ENCODE results near the gene TDRD12.
"Not testable (repeated sequence)": the region's sequence is repeated elsewhere in the genome, so short reads cannot be mapped to it uniquely, and the experiment has no call there.

Gene TDRD12

GRCh38 chr19:32693151-32694108, 26.1 kb upstream of the TDRD12 start:
- DNase-seq (ENCODE audit: low spot score), result not testable (repeated sequence)

- DNase-seq (ENCODE audit: low spot score), result not testable (repeated sequence)
Observed at GRCh38 chr19:32694316-32694715, 25.3 kb upstream of the TDRD12 start.

GRCh38 chr19:32694851-32695250, 24.7 kb upstream of the TDRD12 start:
- DNase-seq (ENCODE audit: low spot score), result not testable (repeated sequence)

GRCh38 chr19:32695506-32695905, 24.1 kb upstream of the TDRD12 start:
- DNase-seq (ENCODE audit: low spot score), result not testable (repeated sequence)

- DNase-seq (ENCODE audit: low spot score), result not testable (repeated sequence)
Observed at GRCh38 chr19:32696771-32697170, 22.8 kb upstream of the TDRD12 start.

GRCh38 chr19:32700129-32700528, 19.4 kb upstream of the TDRD12 start:
- not testable (repeated sequence) for DNase-seq (ENCODE audit: low spot score)

GRCh38 chr19:32702010-32702409, 17.6 kb upstream of the TDRD12 start:
- DNase-seq (ENCODE audit: low spot score), result no peak

- DNase-seq (ENCODE audit: low spot score), result not testable (repeated sequence)
Observed at GRCh38 chr19:32704006-32704405, 15.6 kb upstream of the TDRD12 start.

GRCh38 chr19:32708457-32708856, 11.1 kb upstream of the TDRD12 start:
- no peak for DNase-seq (ENCODE audit: low spot score)

GRCh38 chr19:32709032-32709431, 10.5 kb upstream of the TDRD12 start:
- no peak for DNase-seq (ENCODE audit: low spot score)

- DNase-seq (ENCODE audit: low spot score), result no peak
Observed at GRCh38 chr19:32711747-32712146, 7.8 kb upstream of the TDRD12 start.

GRCh38 chr19:32716203-32716602, 3.4 kb upstream of the TDRD12 start:
- DNase-seq (ENCODE audit: low spot score), result not testable (repeated sequence)

GRCh38 chr19:32717496-32717895, 2.1 kb upstream of the TDRD12 start:
- DNase-seq (ENCODE audit: low spot score), result no peak

GRCh38 chr19:32718286-32718685, 1.3 kb upstream of the TDRD12 start:
- DNase-seq (ENCODE audit: low spot score), result no peak

GRCh38 chr19:32720216-32720935, 809 bp downstream of the TDRD12 start:
- DNase-seq (ENCODE audit: low spot score), result no peak

GRCh38 chr19:32720936-32721250, 1.3 kb downstream of the TDRD12 start:
- no peak for DNase-seq (ENCODE audit: low spot score)

GRCh38 chr19:32735936-32736335, 16.4 kb downstream of the TDRD12 start:
- no peak for DNase-seq (ENCODE audit: low spot score)

- no peak for DNase-seq (ENCODE audit: low spot score)
Observed at GRCh38 chr19:32743021-32743420, 23.5 kb downstream of the TDRD12 start.

- no peak for DNase-seq (ENCODE audit: low spot score)
Observed at GRCh38 chr19:32743447-32743846, 23.9 kb downstream of the TDRD12 start.

- DNase-seq (ENCODE audit: low spot score), result no peak
Observed at GRCh38 chr19:32744555-32745325, 25.2 kb downstream of the TDRD12 start.

GRCh38 chr19:32745594-32746251, 26.2 kb downstream of the TDRD12 start:
- DNase-seq (ENCODE audit: low spot score), result not testable (repeated sequence)
